Panc1 (cell line): Measurements from ENCODE around the gene MACF1. TPM values are rescaled to one million over a fixed set of nuclear protein-coding genes. Genes with fewer than 3 reads are reported as not detected.

Experiments used
- ATAC-seq: fragments of 200-7000 bp; cut with Tn5 transposase; 2 replicates; pipeline ENCODE4 v1.9.1; 2020; ENCODE audit warnings: mild to moderate bottlenecking, moderate library complexity
- BruUV-seq: library from RNA; stranded (reverse); fragments of 400-500 nt; replicated peaks from 2 replicates; lab custom pipeline; 2021; lab: Mats Ljungman, UMichigan
- CTCF ChIA-PET: fragments of 300-600 bp; sonication (Branson Sonifier 250); formaldehyde crosslinking; loops from one replicate; lab custom pipeline; 2022; ENCODE audit warnings: antibody characterized with exemption; lab: Charles Lee
- POLR2A ChIA-PET: fragments of 300-600 bp; sonication (Branson Sonifier 250); formaldehyde crosslinking; loops from one replicate; lab custom pipeline; 2022; ENCODE audit warnings: antibody characterized with exemption; lab: Charles Lee
- DNase-seq: peaks from one replicate; pipeline ENCODE4 v3.0.0-alpha.2; 2010; ENCODE audit warnings: low read depth, low spot score
- H3K27ac ChIP-seq: 2 replicates; pipeline ENCODE4 v1.5.1; 2011; ENCODE audit warnings: mild to moderate bottlenecking, low read length, inconsistent platforms
- H3K27me3 ChIP-seq: fragments of 200-500 bp; sonication (Bioruptor generic); 2 replicates; pipeline ENCODE4 v1.6.0; 2014; ENCODE audit warnings: low read length, inconsistent platforms; ENCODE audit not compliant: control insufficient read depth, insufficient read depth
- H3K36me3 ChIP-seq: fragments of 200-500 bp; sonication (Bioruptor generic); 2 replicates; pipeline ENCODE4 v1.5.1; 2014; ENCODE audit warnings: inconsistent platforms, mild to moderate bottlenecking, low read length, moderate library complexity; ENCODE audit not compliant: control insufficient read depth, insufficient read depth
- H3K4me1 ChIP-seq: 2 replicates; pipeline ENCODE4 v1.5.1; 2011; ENCODE audit warnings: inconsistent platforms, mild to moderate bottlenecking, low read length, moderate library complexity; ENCODE audit not compliant: control insufficient read depth, insufficient read depth
- H3K4me3 ChIP-seq, 2 experiments: 2 replicates each; pipeline ENCODE4 v1.5.1; 2011 to 2012; ENCODE audit warnings: low read depth in 2 of 2, low read length in 2 of 2, mild to moderate bottlenecking in 2 of 2, inconsistent platforms in 1 of 2, moderate library complexity in 1 of 2
- H3K9me3 ChIP-seq: fragments of 200-500 bp; sonication (Bioruptor generic); 2 replicates; pipeline ENCODE4 v1.5.1; 2014; ENCODE audit warnings: low read depth, mild to moderate bottlenecking, inconsistent platforms, low read length, moderate library complexity; ENCODE audit not compliant: control insufficient read depth, insufficient read depth
- POLR2AphosphoS5 ChIP-seq: IDR thresholded peaks from 2 replicates; pipeline ENCODE4 v1.6.1; 2012; ENCODE audit warnings: mild to moderate bottlenecking, low read depth, low read length, moderate library complexity
- SIN3A ChIP-seq: IDR thresholded peaks from 2 replicates; pipeline ENCODE4 v1.6.1; 2012; ENCODE audit warnings: low read depth, mild to moderate bottlenecking, low read length, moderate library complexity, borderline replicate concordance; ENCODE audit not compliant: insufficient read depth
- TCF7L2 ChIP-seq: IDR thresholded peaks from 2 replicates; pipeline ENCODE4 v1.6.1; 2011; ENCODE audit warnings: mild to moderate bottlenecking, low read depth, low read length, inconsistent platforms
- in situ Hi-C: cut with HindIII; loops from 2 replicates; pipeline ENCODE4 v1.10.0; 2016; ENCODE audit warnings: low sequenced_read_pairs, low pct_unique_long_range_greater_than_20kb
- intact Hi-C: fragments of 100-400 bp; cut with micrococcal nuclease; formaldehyde crosslinking; loops from one replicate; pipeline ENCODE4 v1.10.0; 2022; ENCODE audit not compliant: unreplicated experiment
- total RNA-seq: library from RNA; stranded (reverse); gene quantifications from one replicate; pipeline ENCODE4 v1.2.1, GENCODE V29; 2021; ENCODE audit not compliant: unreplicated experiment
- TF ChIP-seq, protein P1 (sequence below), 2 experiments: IDR thresholded peaks; 2 replicates each; pipeline ENCODE4 v1.6.1; 2011 to 2012; ENCODE audit warnings: low read depth in 2 of 2, control low read depth in 1 of 2, low read length in 1 of 2, mild to moderate bottlenecking in 1 of 2, moderate library complexity in 1 of 2; ENCODE audit not compliant: insufficient read depth in 1 of 2
- TF ChIP-seq, protein P2 (sequence below): fragments of 450-650 bp; IDR thresholded peaks from 2 replicates; pipeline ENCODE4 v1.5.1; 2017; ENCODE audit warnings: mild to moderate bottlenecking

Gene MACF1
- total RNA-seq, 1 experiment from 2014 or later = 413 TPM

DNA sequence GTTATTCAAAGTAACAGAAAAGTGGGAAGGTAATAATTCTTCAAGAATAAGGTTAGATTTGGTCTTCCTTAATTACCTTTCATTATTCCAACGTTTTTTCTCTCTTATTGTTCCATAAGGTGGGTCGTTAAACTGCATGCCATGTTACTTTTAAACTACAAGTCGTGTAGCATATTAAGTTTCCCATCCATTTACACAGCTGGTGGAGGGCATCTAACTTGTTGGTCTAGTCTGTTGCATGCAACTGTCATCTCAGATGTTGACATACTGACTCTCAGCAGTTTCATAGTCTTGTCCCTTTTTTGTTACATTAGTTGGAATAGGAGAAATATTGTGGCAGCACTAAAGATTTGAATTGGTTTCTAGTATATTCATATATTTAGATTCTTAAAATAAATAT is 232.3 kb downstream of the MACF1 start:
- no peaks in the 10 kb centered on the region for H3K4me1 ChIP-seq
- no peaks in the 10 kb centered on the region for H3K9me3 ChIP-seq
- H3K36me3 ChIP-seq = peaks cover 74% of the 10 kb centered on the region
- H3K27ac ChIP-seq = no peak overlapping the region
- BruUV-seq = TSS peak; percentile 42
- POLR2A ChIA-PET = no interaction called here
- H3K4me3 ChIP-seq = no peak overlapping the region
- intact Hi-C loops = no loop called here
- TF ChIP-seq POLR2AphosphoS5 = no peak
- no peak for TF ChIP-seq TCF7L2
- TF ChIP-seq, protein P1, sequence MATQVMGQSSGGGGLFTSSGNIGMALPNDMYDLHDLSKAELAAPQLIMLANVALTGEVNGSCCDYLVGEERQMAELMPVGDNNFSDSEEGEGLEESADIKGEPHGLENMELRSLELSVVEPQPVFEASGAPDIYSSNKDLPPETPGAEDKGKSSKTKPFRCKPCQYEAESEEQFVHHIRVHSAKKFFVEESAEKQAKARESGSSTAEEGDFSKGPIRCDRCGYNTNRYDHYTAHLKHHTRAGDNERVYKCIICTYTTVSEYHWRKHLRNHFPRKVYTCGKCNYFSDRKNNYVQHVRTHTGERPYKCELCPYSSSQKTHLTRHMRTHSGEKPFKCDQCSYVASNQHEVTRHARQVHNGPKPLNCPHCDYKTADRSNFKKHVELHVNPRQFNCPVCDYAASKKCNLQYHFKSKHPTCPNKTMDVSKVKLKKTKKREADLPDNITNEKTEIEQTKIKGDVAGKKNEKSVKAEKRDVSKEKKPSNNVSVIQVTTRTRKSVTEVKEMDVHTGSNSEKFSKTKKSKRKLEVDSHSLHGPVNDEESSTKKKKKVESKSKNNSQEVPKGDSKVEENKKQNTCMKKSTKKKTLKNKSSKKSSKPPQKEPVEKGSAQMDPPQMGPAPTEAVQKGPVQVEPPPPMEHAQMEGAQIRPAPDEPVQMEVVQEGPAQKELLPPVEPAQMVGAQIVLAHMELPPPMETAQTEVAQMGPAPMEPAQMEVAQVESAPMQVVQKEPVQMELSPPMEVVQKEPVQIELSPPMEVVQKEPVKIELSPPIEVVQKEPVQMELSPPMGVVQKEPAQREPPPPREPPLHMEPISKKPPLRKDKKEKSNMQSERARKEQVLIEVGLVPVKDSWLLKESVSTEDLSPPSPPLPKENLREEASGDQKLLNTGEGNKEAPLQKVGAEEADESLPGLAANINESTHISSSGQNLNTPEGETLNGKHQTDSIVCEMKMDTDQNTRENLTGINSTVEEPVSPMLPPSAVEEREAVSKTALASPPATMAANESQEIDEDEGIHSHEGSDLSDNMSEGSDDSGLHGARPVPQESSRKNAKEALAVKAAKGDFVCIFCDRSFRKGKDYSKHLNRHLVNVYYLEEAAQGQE (IDR thresholded peaks at IDR 0.05; ENCODE audit: insufficient read depth in 1 of 2, low read depth in 2 of 2, low read length in 1 of 2) = no peak
- no peak for TF ChIP-seq SIN3A
- TF ChIP-seq, protein P2, sequence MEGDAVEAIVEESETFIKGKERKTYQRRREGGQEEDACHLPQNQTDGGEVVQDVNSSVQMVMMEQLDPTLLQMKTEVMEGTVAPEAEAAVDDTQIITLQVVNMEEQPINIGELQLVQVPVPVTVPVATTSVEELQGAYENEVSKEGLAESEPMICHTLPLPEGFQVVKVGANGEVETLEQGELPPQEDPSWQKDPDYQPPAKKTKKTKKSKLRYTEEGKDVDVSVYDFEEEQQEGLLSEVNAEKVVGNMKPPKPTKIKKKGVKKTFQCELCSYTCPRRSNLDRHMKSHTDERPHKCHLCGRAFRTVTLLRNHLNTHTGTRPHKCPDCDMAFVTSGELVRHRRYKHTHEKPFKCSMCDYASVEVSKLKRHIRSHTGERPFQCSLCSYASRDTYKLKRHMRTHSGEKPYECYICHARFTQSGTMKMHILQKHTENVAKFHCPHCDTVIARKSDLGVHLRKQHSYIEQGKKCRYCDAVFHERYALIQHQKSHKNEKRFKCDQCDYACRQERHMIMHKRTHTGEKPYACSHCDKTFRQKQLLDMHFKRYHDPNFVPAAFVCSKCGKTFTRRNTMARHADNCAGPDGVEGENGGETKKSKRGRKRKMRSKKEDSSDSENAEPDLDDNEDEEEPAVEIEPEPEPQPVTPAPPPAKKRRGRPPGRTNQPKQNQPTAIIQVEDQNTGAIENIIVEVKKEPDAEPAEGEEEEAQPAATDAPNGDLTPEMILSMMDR = no peak
- DNase-seq = no peak
- in situ Hi-C loops = no loop called here
- CTCF ChIA-PET = no interaction called here
- no peak for ATAC-seq
- no peaks in the 10 kb centered on the region for H3K27me3 ChIP-seq

DNA sequence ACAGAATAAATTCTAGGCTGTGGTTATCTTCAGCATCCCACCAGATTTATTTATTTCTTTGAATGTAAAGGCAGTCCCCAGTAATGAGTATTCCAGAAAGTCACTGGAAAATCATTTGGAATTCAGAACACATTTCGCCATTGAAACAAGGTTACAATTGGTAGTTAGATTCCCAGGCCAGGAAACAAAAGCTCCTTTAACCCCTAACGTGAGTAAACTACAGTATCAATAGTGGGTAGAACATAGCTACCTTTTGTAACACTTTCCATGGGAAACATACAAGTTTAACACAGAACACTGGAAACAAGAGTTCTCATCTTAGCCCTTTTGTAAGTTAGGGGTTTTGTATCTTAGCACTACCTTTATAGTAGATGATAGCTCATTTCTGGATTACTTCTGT is 233.5 kb downstream of the MACF1 start:
- no peak for DNase-seq
- ATAC-seq = no peak
- POLR2A ChIA-PET = interaction anchor here (0.6 kb wide), 1 partner anchor 30 kb away, joined by 3 read pairs; no protein-coding TSS in a partner anchor
- Histone ChIP-seq H3K36me3 (peaks cover 80% of the 10 kb centered on the region), H3K27ac (no peak overlapping the region), H3K9me3 (no peaks in the 10 kb centered on the region), H3K4me3 (no peak overlapping the region), H3K27me3 (no peaks in the 10 kb centered on the region), H3K4me1 (no peaks in the 10 kb centered on the region)
- TF ChIP-seq SIN3A (no peak), POLR2AphosphoS5 (no peak)
- CTCF ChIA-PET = no interaction called here
- intact Hi-C loops = no loop called here
- BruUV-seq = no TSS peak
- in situ Hi-C loops = no loop called here

DNA sequence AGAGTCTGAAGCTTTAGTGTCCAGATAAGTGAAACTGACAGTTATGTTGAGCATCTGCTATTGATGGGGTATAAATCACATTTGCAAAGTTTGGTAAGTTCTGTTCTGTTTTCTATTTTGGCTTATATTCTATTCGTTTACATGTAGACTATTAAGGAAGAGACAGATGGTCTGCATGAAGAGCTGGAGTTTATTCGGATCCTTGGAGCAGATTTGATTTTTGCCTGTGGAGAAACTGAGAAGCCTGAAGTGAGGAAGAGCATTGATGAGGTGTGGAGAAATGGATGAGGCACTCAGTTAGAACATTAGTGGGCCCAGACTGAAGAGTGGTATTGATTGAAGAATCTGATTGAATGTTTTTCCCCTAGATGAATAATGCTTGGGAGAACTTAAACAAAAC is 236.4 kb downstream of the MACF1 start:
- in situ Hi-C loops (no loop called here), intact Hi-C loops (no loop called here)
- no peak for TF ChIP-seq SIN3A
- TF ChIP-seq, protein P2 = no peak
- TF ChIP-seq POLR2AphosphoS5 = no peak
- TF ChIP-seq, protein P1 (IDR thresholded peaks at IDR 0.05; ENCODE audit: insufficient read depth in 1 of 2, low read depth in 2 of 2, low read length in 1 of 2) = no peak
- no peak for TF ChIP-seq TCF7L2
- no peak overlapping the region for H3K4me3 ChIP-seq
- DNase-seq (no peak), ATAC-seq (no peak)
- H3K27ac ChIP-seq = no peak overlapping the region
- H3K27me3 ChIP-seq = no peaks in the 10 kb centered on the region
- CTCF ChIA-PET = no interaction called here
- H3K9me3 ChIP-seq = no peaks in the 10 kb centered on the region
- no TSS peak for BruUV-seq
- POLR2A ChIA-PET = no interaction called here
- peaks cover 78% of the 10 kb centered on the region for H3K36me3 ChIP-seq
- H3K4me1 ChIP-seq = no peaks in the 10 kb centered on the region
